AG04449 (cell line): ENCODE results near the gene GRID1.

Experiments
- CTCF ChIA-PET: fragments of 350-600 bp; formaldehyde crosslinking; extraction: SDS; loops from one replicate; lab custom pipeline; 2021; ENCODE audit warnings: antibody characterized with exemption; lab: Yijun Ruan, JAX
- POLR2A ChIA-PET: fragments of 400-600, 350-600 bp; formaldehyde crosslinking; extraction: SDS; loops from one replicate; lab custom pipeline; 2020; ENCODE audit warnings: antibody characterized with exemption, inconsistent platforms; lab: Yijun Ruan, JAX
- DNase-seq: peaks from one replicate; pipeline ENCODE4 v3.0.0-alpha.2; 2010; ENCODE audit warnings: low read depth, low spot score
- H3K4me3 ChIP-seq: 2 replicates; pipeline ENCODE4 v1.5.1; 2011; ENCODE audit warnings: low read depth, mild to moderate bottlenecking, control low read depth, low read length
- CTCF ChIP-seq: IDR thresholded peaks from one replicate; pipeline ENCODE4 v1.5.1; 2011; ENCODE audit warnings: mild to moderate bottlenecking, moderate library complexity, low read length, control low read depth, inconsistent platforms; ENCODE audit not compliant: insufficient read depth; ENCODE audit errors: missing control alignments

GRID1 gene

GRCh38 chr10:86349474-86349873, 17.1 kb downstream of the GRID1 start:
- no peak overlapping the region for H3K4me3 ChIP-seq
- ChIA-PET CTCF (interaction anchor here (1.0 to 1.5 kb wide), 2 partner anchors 10 to 15 kb away, joined by 4 to 7 read pairs; no protein-coding TSS in a partner anchor), POLR2A (no interaction called here)
- peak; percentile 46 for TF ChIP-seq CTCF
- DNase-seq, result no peak

GRCh38 chr10:86348321-86349210, 18.0 kb downstream of the GRID1 start:
- ChIA-PET POLR2A (no interaction called here), CTCF (interaction anchor here (0.8 to 1.5 kb wide), 4 partner anchors 11 to 28 kb away, joined by 3 to 7 read pairs (median 4); no protein-coding TSS in a partner anchor)
- no peak overlapping the region for H3K4me3 ChIP-seq
- TF ChIP-seq CTCF, result peak; percentile 11
- no peak for DNase-seq

- ChIA-PET POLR2A (no interaction called here), CTCF (interaction anchor here (1.5 kb wide), 1 partner anchor 28 kb away, joined by 3 read pairs; no protein-coding TSS in a partner anchor)
- H3K4me3 ChIP-seq, result no peak overlapping the region
- no peak for TF ChIP-seq CTCF
- DNase-seq, result no peak
Measured at GRCh38 chr10:86347856-86348255, 18.7 kb downstream of the GRID1 start.

- H3K4me3 ChIP-seq, result no peak overlapping the region
- no peak for TF ChIP-seq CTCF
- CTCF ChIA-PET, result interaction anchor here (1.5 kb wide), 1 partner anchor 28 kb away, joined by 3 read pairs; no protein-coding TSS in a partner anchor
- no peak for DNase-seq
- POLR2A ChIA-PET, result no interaction called here
Measured at GRCh38 chr10:86346799-86347665, 19.6 kb downstream of the GRID1 start.

GRCh38 chr10:86345859-86346798, 20.5 kb downstream of the GRID1 start:
- DNase-seq, result no peak
- CTCF ChIA-PET, result interaction anchor here (0.7 kb wide), 1 partner anchor 14 kb away, joined by 3 read pairs; no protein-coding TSS in a partner anchor
- H3K4me3 ChIP-seq, result no peak overlapping the region
- no peak for TF ChIP-seq CTCF
- POLR2A ChIA-PET, result no interaction called here
